ENCODE measurements around the gene PFN1. TPM values are rescaled to one million over a fixed set of nuclear protein-coding genes. Genes with fewer than 3 reads are reported as not detected.

The PFN1 gene
- total and polyA plus RNA-seq, 2 donors (not counting 3 experiments of a cell fraction or from before 2014, with no cell fraction given): 1,191 to 1,577 TPM

- Histone ChIP-seq H4K20me1 (replicated peaks; ENCODE audit: control insufficient read depth, extremely low read depth, insufficient read depth, low read length) (no peaks in the 10 kb centered on the region), H3K27me3 (ENCODE audit: control insufficient read depth in 2 of 2, insufficient read depth in 2 of 2, low read length in 2 of 2) (no peaks in the 10 kb centered on the region), H3K4me1 (ENCODE audit: control insufficient read depth, extremely low read depth, insufficient read depth, low read length) (peaks cover 3% of the 10 kb centered on the region), H3K9ac (replicated peaks; ENCODE audit: extremely low read depth, insufficient read depth, low read length) (no peak overlapping the region), H3K27ac (ENCODE audit: insufficient read depth, low read depth, low read length) (no peak overlapping the region), H2AFZ (ENCODE audit: low read depth, low read length) (no peak overlapping the region), H3K9me1 (replicated peaks; ENCODE audit: control insufficient read depth, extremely low read depth, insufficient read depth, low read length) (no peaks in the 10 kb centered on the region), H3K9me3 (replicated peaks; ENCODE audit: control insufficient read depth, insufficient read depth, low read length) (no peaks in the 10 kb centered on the region), H3K79me2 (ENCODE audit: control insufficient read depth, insufficient read depth, low read length) (no peaks in the 10 kb centered on the region), H3K4me2 (ENCODE audit: insufficient read depth, low read length) (no peak overlapping the region), H3K4me3 (replicated peaks in 1 of 3; ENCODE audit: insufficient read depth in 1 of 3, low read depth in 1 of 3, low read length in 3 of 3) (no peak overlapping the region), H3K36me3 (ENCODE audit: control insufficient read depth in 2 of 2, extremely low read depth in 1 of 2, insufficient read depth in 2 of 2, low read length in 2 of 2) (peaks cover 26 to 58% of the 10 kb centered on the region in 2 experiments)
- ChIA-PET POLR2A (no interaction called here), CTCF (interaction anchor here (0.6 to 1.1 kb wide), 2 partner anchors 14 to 89 kb away, joined by 3 read pairs; no protein-coding TSS in a partner anchor)
- FAIRE-seq: no peak
- dilution Hi-C loops (cut with MboI; ENCODE audit: extremely low pct_ligation_motif_present, low sequenced_read_pairs): no loop called here
- intact Hi-C loops (cut with micrococcal nuclease): no loop called here
- BruUV-seq (replicated peaks): no TSS peak
- DNase-seq (ENCODE audit: low read depth, low spot score): no peak
- TF ChIP-seq GATA2 (IDR thresholded peaks at IDR 0.05; ENCODE audit: insufficient read depth, insufficient read length, low read depth, low read length) (no peak), MYC (IDR thresholded peaks at IDR 0.05; ENCODE audit: low read depth, low read length) (no peak), POLR2AphosphoS5 (IDR thresholded peaks at IDR 0.05; ENCODE audit: insufficient read depth, low read depth, low read length) (no peak), CTCF (IDR thresholded peaks at IDR 0.05; ENCODE audit: extremely low read depth in 1 of 2, insufficient read depth in 1 of 2, low read depth in 1 of 2, low read length in 2 of 2) (no peak), POLR2A (IDR thresholded peaks at IDR 0.05; ENCODE audit: low read depth, low read length) (no peak), JUN (IDR thresholded peaks at IDR 0.05; ENCODE audit: borderline replicate concordance, insufficient read depth, insufficient read length, low read depth) (no peak), EZH2 (IDR thresholded peaks at IDR 0.05; ENCODE audit: borderline replicate concordance, low read depth, low read length, severe bottlenecking) (no peak)
These were observed 25.9 kb upstream of the PFN1 start for GRCh38 chr17:4974115-4974670.

Data from endothelial cell of umbilical vein (primary cell).